ENCODE results near the gene CLCNKB. TPM values are rescaled to one million over a fixed set of nuclear protein-coding genes. Genes with fewer than 3 reads are reported as not detected.

Gene CLCNKB
- total RNA-seq, 1 experiment from 2014 or later, result not detected

- Histone ChIP-seq H3K9ac (ENCODE audit: low read length) (no peak overlapping the region), H3K9me3 (ENCODE audit: low read length) (no peaks in the 10 kb centered on the region), H3K27me3 (ENCODE audit: low read length) (no peaks in the 10 kb centered on the region), H3K9me2 (replicated peaks; ENCODE audit: low read length) (no peaks in the 10 kb centered on the region), H3K79me2 (ENCODE audit: low read length) (no peaks in the 10 kb centered on the region), H3K4me2 (ENCODE audit: low read length) (no peak overlapping the region), H3K4me3 (ENCODE audit: low read length) (no peak overlapping the region), H3K27ac (ENCODE audit: low read length) (no peak overlapping the region), H3K4me1 (ENCODE audit: insufficient read depth, low read length) (peaks cover 19% of the 10 kb centered on the region), H3K36me3 (ENCODE audit: low read depth, low read length) (no peaks in the 10 kb centered on the region), H2AFZ (ENCODE audit: low read length) (no peak overlapping the region), H3F3A (ENCODE audit: low read length, unreplicated experiment) (peaks cover 4% of the 10 kb centered on the region), H4K20me1 (ENCODE audit: low read length) (no peaks in the 10 kb centered on the region)
- intact Hi-C loops (cut with micrococcal nuclease), result no loop called here
- POLR2A ChIA-PET (ENCODE audit: unreplicated experiment), result no interaction called here
- ATAC-seq, result no peak
- CTCF ChIA-PET, result no interaction called here
- no peak for DNase-seq
- no TSS peak for BruUV-seq (replicated peaks)
- TF ChIP-seq EZH2 (IDR thresholded peaks at IDR 0.05; ENCODE audit: low read length, unreplicated experiment) (no peak), CTCF (conservative IDR thresholded peaks at IDR 0.05; ENCODE audit: low read depth, low read length) (no peak), EZH2phosphoT487 (IDR thresholded peaks at IDR 0.05; ENCODE audit: borderline replicate concordance, low read length) (no peak)
These were observed 28.0 kb downstream of the CLCNKB start for GRCh38 chr1:16071614-16072013.

GRCh38 chr1:16072095-16072494 is 28.5 kb downstream of the CLCNKB start:
- ChIA-PET POLR2A (ENCODE audit: unreplicated experiment) (no interaction called here), CTCF (no interaction called here)
- ATAC-seq (no peak), DNase-seq (no peak)
- H2AFZ ChIP-seq (ENCODE audit: low read length), result no peak overlapping the region
- no peaks in the 10 kb centered on the region for H3K9me2 ChIP-seq (replicated peaks; ENCODE audit: low read length)
- no peaks in the 10 kb centered on the region for H3K9me3 ChIP-seq (ENCODE audit: low read length)
- H3K9ac ChIP-seq (ENCODE audit: low read length), result no peak overlapping the region
- no peak for TF ChIP-seq EZH2phosphoT487 (IDR thresholded peaks at IDR 0.05; ENCODE audit: borderline replicate concordance, low read length)
- no peak for TF ChIP-seq CTCF (conservative IDR thresholded peaks at IDR 0.05; ENCODE audit: low read depth, low read length)
- no peak for TF ChIP-seq EZH2 (IDR thresholded peaks at IDR 0.05; ENCODE audit: low read length, unreplicated experiment)
- no peak overlapping the region for H3K4me2 ChIP-seq (ENCODE audit: low read length)
- H4K20me1 ChIP-seq (ENCODE audit: low read length), result no peaks in the 10 kb centered on the region
- H3F3A ChIP-seq (ENCODE audit: low read length, unreplicated experiment), result peaks cover 4% of the 10 kb centered on the region
- no peaks in the 10 kb centered on the region for H3K27me3 ChIP-seq (ENCODE audit: low read length)
- no peaks in the 10 kb centered on the region for H3K79me2 ChIP-seq (ENCODE audit: low read length)
- no peak overlapping the region for H3K27ac ChIP-seq (ENCODE audit: low read length)
- BruUV-seq (replicated peaks), result no TSS peak
- peaks cover 24% of the 10 kb centered on the region for H3K4me1 ChIP-seq (ENCODE audit: insufficient read depth, low read length)
- no peak overlapping the region for H3K4me3 ChIP-seq (ENCODE audit: low read length)
- H3K36me3 ChIP-seq (ENCODE audit: low read depth, low read length), result no peaks in the 10 kb centered on the region
- intact Hi-C loops (cut with micrococcal nuclease), result no loop called here

- Histone ChIP-seq H3K27ac (ENCODE audit: low read length) (no peak overlapping the region), H2AFZ (ENCODE audit: low read length) (peak overlapping the region; percentile 76), H4K20me1 (ENCODE audit: low read length) (no peaks in the 10 kb centered on the region), H3F3A (ENCODE audit: low read length, unreplicated experiment) (peaks cover 4% of the 10 kb centered on the region), H3K4me1 (ENCODE audit: insufficient read depth, low read length) (peaks cover 30% of the 10 kb centered on the region), H3K79me2 (ENCODE audit: low read length) (no peaks in the 10 kb centered on the region), H3K9me3 (ENCODE audit: low read length) (no peaks in the 10 kb centered on the region), H3K27me3 (ENCODE audit: low read length) (no peaks in the 10 kb centered on the region), H3K9me2 (replicated peaks; ENCODE audit: low read length) (no peaks in the 10 kb centered on the region), H3K4me2 (ENCODE audit: low read length) (peak overlapping the region; percentile 94), H3K9ac (ENCODE audit: low read length) (peak overlapping the region; percentile 44; the same call in 1 of the 2 replicates), H3K4me3 (ENCODE audit: low read length) (peak overlapping the region; percentile 68), H3K36me3 (ENCODE audit: low read depth, low read length) (no peaks in the 10 kb centered on the region)
- DNase-seq, result no peak
- CTCF ChIA-PET, result no interaction called here
- ATAC-seq, result peak; percentile 9
- POLR2A ChIA-PET (ENCODE audit: unreplicated experiment), result no interaction called here
- no TSS peak for BruUV-seq (replicated peaks)
- TF ChIP-seq EZH2 (IDR thresholded peaks at IDR 0.05; ENCODE audit: low read length, unreplicated experiment), result no peak
- TF ChIP-seq EZH2phosphoT487 (IDR thresholded peaks at IDR 0.05; ENCODE audit: borderline replicate concordance, low read length), result no peak
- TF ChIP-seq CTCF (conservative IDR thresholded peaks at IDR 0.05; ENCODE audit: low read depth, low read length), result 0 out of 2 replicates have a peak, but pooled peaks have one; percentile 19
- intact Hi-C loops (cut with micrococcal nuclease), result no loop called here
These were observed 29.3 kb downstream of the CLCNKB start for GRCh38 chr1:16072616-16073484.
